SK-N-SH (cell line): ENCODE data around the gene BRD3. TPM values are rescaled to one million over a fixed set of nuclear protein-coding genes. Genes with fewer than 3 reads are reported as not detected.

Experiments used
- CTCF ChIA-PET: fragments of 300-600, 350-600 bp; formaldehyde crosslinking; extraction: SDS; loops from one replicate; lab custom pipeline; 2021; lab: Yijun Ruan, JAX
- POLR2A ChIA-PET: fragments of 350-600 bp; sonication (Branson Sonifier 250); formaldehyde crosslinking; extraction: SDS; loops from one replicate; lab custom pipeline; 2020; ENCODE audit warnings: antibody characterized with exemption, inconsistent platforms; lab: Yijun Ruan, JAX
- DNase-seq: peaks from one replicate; pipeline ENCODE4 v3.0.0; 2012
- H2AFZ ChIP-seq: fragments of 200-600 bp; sonication (generic); 2 replicates; pipeline ENCODE4 v1.8.1; 2016; ENCODE audit warnings: antibody characterized with exemption, mild to moderate bottlenecking, low read depth
- H3F3A ChIP-seq: fragments of 200-600 bp; sonication (generic); replicated peaks from 2 replicates; pipeline ENCODE3; 2016; ENCODE audit warnings: antibody characterized with exemption, mild to moderate bottlenecking; ENCODE audit not compliant: insufficient read depth
- H3K27ac ChIP-seq, 2 experiments: fragments of 200-500 bp in 1 of 2; fragments of 200-600 bp in 1 of 2; sonication (Bioruptor generic) in 1 of 2; sonication (generic), shearing (Covaris generic) in 1 of 2; 2 replicates each; pipeline versions ENCODE4 v1.5.1 to v1.6.1; 2014 to 2016; ENCODE audit warnings: low read depth in 2 of 2, inconsistent platforms in 1 of 2, low read length in 1 of 2, mild to moderate bottlenecking in 1 of 2, mixed read lengths in 1 of 2
- H3K27me3 ChIP-seq: fragments of 200-600 bp; sonication (generic), shearing (Covaris generic); 2 replicates; pipeline ENCODE4 v1.6.1; 2016; ENCODE audit warnings: mixed run types; ENCODE audit not compliant: insufficient read depth
- H3K36me3 ChIP-seq, 2 experiments: fragments of 200-500 bp in 1 of 2; fragments of 200-600 bp in 1 of 2; sonication (Bioruptor generic) in 1 of 2; sonication (generic) in 1 of 2; replicated peaks in 1 of 2; 2 replicates each; pipeline versions ENCODE3 to v1.5.1; 2014 to 2016; ENCODE audit warnings: low read length in 1 of 2, mild to moderate bottlenecking in 1 of 2; ENCODE audit not compliant: insufficient read depth in 2 of 2, control insufficient read depth in 1 of 2
- H3K4me1 ChIP-seq, 2 experiments: fragments of 200-500 bp in 1 of 2; fragments of 200-600 bp in 1 of 2; sonication (Bioruptor generic) in 1 of 2; sonication (generic), shearing (Covaris generic) in 1 of 2; 2 replicates each; pipeline versions ENCODE4 v1.5.1 to v1.6.1; 2014 to 2016; ENCODE audit warnings: low read depth in 1 of 2, low read length in 1 of 2, mixed run types in 1 of 2; ENCODE audit not compliant: insufficient read depth in 2 of 2, control insufficient read depth in 1 of 2
- H3K4me2 ChIP-seq: fragments of 200-600 bp; sonication (generic), shearing (Covaris generic); 2 replicates; pipeline ENCODE4 v1.6.1; 2017; ENCODE audit warnings: mixed run types
- H3K4me3 ChIP-seq, 2 experiments: fragments of 200-500 bp in 1 of 2; fragments of 200-600 bp in 1 of 2; sonication (Bioruptor generic) in 1 of 2; sonication (generic), shearing (Covaris generic) in 1 of 2; 2 replicates each; pipeline versions ENCODE4 v1.5.1 to v1.8.1; 2014 to 2016; ENCODE audit warnings: low read depth in 2 of 2, inconsistent platforms in 1 of 2, low read length in 1 of 2, mild to moderate bottlenecking in 1 of 2, mixed read lengths in 1 of 2, moderate library complexity in 1 of 2
- H3K79me2 ChIP-seq: fragments of 200-600 bp; sonication (generic); 2 replicates; pipeline ENCODE4 v1.8.1; 2017; ENCODE audit warnings: mild to moderate bottlenecking; ENCODE audit not compliant: insufficient read depth
- H3K9ac ChIP-seq: fragments of 200-600 bp; sonication (generic); 2 replicates; pipeline ENCODE4 v1.6.1; 2017; ENCODE audit warnings: mixed run types
- H3K9me2 ChIP-seq: fragments of 200-600 bp; sonication (generic); 2 replicates; pipeline ENCODE4 v1.6.1; 2017; ENCODE audit warnings: mixed run types
- H3K9me3 ChIP-seq: fragments of 200-600 bp; sonication (generic); 2 replicates; pipeline ENCODE4 v1.6.1; 2017; ENCODE audit warnings: mixed run types, mild to moderate bottlenecking, moderate library complexity
- H4K20me1 ChIP-seq: fragments of 200-600 bp; sonication (generic); 2 replicates; pipeline ENCODE4 v1.6.1; 2017; ENCODE audit warnings: mild to moderate bottlenecking, mixed run types; ENCODE audit not compliant: insufficient read depth
- CHD2 ChIP-seq: fragments of 150-350 bp; IDR thresholded peaks from 2 replicates; pipeline ENCODE4 v1.6.1; 2018; ENCODE audit warnings: low read length; ENCODE audit not compliant: partially characterized antibody
- EZH2phosphoT487 ChIP-seq: fragments of 200-600 bp; sonication (generic); IDR thresholded peaks from 2 replicates; pipeline ENCODE4 v1.6.1; 2017; ENCODE audit warnings: low read depth, mixed run types, mild to moderate bottlenecking, antibody characterized with exemption, moderate library complexity, borderline replicate concordance
- JUND ChIP-seq: IDR thresholded peaks from 2 replicates; pipeline ENCODE4 v1.4.0; 2012
- MAX ChIP-seq: IDR thresholded peaks from 2 replicates; pipeline ENCODE4 v1.4.0; 2012; ENCODE audit warnings: low read depth
- MEF2A ChIP-seq: IDR thresholded peaks from 2 replicates; pipeline ENCODE4 v1.4.0; 2012; ENCODE audit warnings: low read depth, borderline replicate concordance
- RCOR1 ChIP-seq: fragments of 150-350 bp; IDR thresholded peaks from 2 replicates; pipeline ENCODE4 v1.6.1; 2017; ENCODE audit warnings: antibody characterized with exemption, low read length
- REST ChIP-seq: IDR thresholded peaks from 2 replicates; pipeline ENCODE4 v1.6.1; 2012; ENCODE audit warnings: mild to moderate bottlenecking, low read depth, low read length, moderate library complexity
- RXRA ChIP-seq: IDR thresholded peaks from 2 replicates; pipeline ENCODE4 v1.4.0; 2012; ENCODE audit warnings: low read depth, mild to moderate bottlenecking, borderline replicate concordance
- SIN3A ChIP-seq: IDR thresholded peaks from 2 replicates; pipeline ENCODE4 v1.6.1; 2012; ENCODE audit warnings: low read depth, mild to moderate bottlenecking, low read length, moderate library complexity, borderline replicate concordance
- TCF12 ChIP-seq: IDR thresholded peaks from 2 replicates; pipeline ENCODE4 v1.4.0; 2012
- ZBTB33 ChIP-seq: IDR thresholded peaks from 2 replicates; pipeline ENCODE4 v1.4.0; 2012; ENCODE audit warnings: low read depth, borderline replicate concordance
- WGBS: methylation state at CpG from one replicate; pipeline ENCODE4 v1.1.6; 2017; ENCODE audit warnings: low lambda C conversion rate; 5-methylcytosine and 5-hydroxymethylcytosine counted together
- polyA plus RNA-seq, 3 experiments: library from polyadenylated mRNA; depleted of rRNA; stranded (reverse); fragments of >200 nt; gene quantifications; 2 replicates each; pipeline ENCODE4 v1.2.3, GENCODE V29; 2012
- TF ChIP-seq, protein P1 (sequence below): IDR thresholded peaks from 2 replicates; pipeline ENCODE4; 2012
- TF ChIP-seq, protein P2 (sequence below): fragments of 150-350 bp; IDR thresholded peaks from 2 replicates; pipeline ENCODE4 v1.6.1; 2016; ENCODE audit warnings: mild to moderate bottlenecking, low read depth, low read length

The BRD3 gene
- polyA plus RNA-seq, 1 of the 3 experiments (the other 2 are of a cell fraction) = 11.4 TPM

GRCh38 chr9:133999851-134000265 is 68.0 kb downstream of the BRD3 start:
- no peak overlapping the region for H3K27ac ChIP-seq
- ChIA-PET CTCF (interaction anchor here (1.3 to 2.7 kb wide), 3 partner anchors 207 to 257 kb away, joined by 3 to 14 read pairs (median 7); no protein-coding TSS in a partner anchor), POLR2A (no interaction called here)
- no peaks in the 10 kb centered on the region for H3F3A ChIP-seq
- WGBS = 71% methylated on average over 3 of the region's 6 CpGs
- TF ChIP-seq MAX = no peak
- no peak for TF ChIP-seq ZBTB33
- no peak for TF ChIP-seq EZH2phosphoT487
- TF ChIP-seq SIN3A = no peak
- no peak for TF ChIP-seq CHD2
- no peak for TF ChIP-seq RXRA
- TF ChIP-seq RCOR1 = no peak
- TF ChIP-seq TCF12 = no peak
- TF ChIP-seq REST = no peak
- no peak for TF ChIP-seq JUND
- no peak for TF ChIP-seq MEF2A
- TF ChIP-seq, protein P1, sequence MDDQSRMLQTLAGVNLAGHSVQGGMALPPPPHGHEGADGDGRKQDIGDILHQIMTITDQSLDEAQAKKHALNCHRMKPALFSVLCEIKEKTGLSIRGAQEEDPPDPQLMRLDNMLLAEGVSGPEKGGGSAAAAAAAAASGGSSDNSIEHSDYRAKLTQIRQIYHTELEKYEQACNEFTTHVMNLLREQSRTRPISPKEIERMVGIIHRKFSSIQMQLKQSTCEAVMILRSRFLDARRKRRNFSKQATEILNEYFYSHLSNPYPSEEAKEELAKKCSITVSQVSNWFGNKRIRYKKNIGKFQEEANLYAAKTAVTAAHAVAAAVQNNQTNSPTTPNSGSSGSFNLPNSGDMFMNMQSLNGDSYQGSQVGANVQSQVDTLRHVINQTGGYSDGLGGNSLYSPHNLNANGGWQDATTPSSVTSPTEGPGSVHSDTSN = no peak
- TF ChIP-seq, protein P2, sequence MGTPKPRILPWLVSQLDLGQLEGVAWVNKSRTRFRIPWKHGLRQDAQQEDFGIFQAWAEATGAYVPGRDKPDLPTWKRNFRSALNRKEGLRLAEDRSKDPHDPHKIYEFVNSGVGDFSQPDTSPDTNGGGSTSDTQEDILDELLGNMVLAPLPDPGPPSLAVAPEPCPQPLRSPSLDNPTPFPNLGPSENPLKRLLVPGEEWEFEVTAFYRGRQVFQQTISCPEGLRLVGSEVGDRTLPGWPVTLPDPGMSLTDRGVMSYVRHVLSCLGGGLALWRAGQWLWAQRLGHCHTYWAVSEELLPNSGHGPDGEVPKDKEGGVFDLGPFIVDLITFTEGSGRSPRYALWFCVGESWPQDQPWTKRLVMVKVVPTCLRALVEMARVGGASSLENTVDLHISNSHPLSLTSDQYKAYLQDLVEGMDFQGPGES = no peak
- no peaks in the 10 kb centered on the region for H3K27me3 ChIP-seq
- H3K9me3 ChIP-seq = no peaks in the 10 kb centered on the region
- H3K4me3 ChIP-seq = no peak overlapping the region
- 0 out of 2 replicates have a peak, but pooled peaks cover under 1% of the 10 kb centered on the region for H4K20me1 ChIP-seq
- no peak overlapping the region for H3K9ac ChIP-seq
- H3K4me1 ChIP-seq = peaks cover 0 to 3% of the 10 kb centered on the region in 2 experiments; a peak in 1 of 4 replicates
- no peaks in the 10 kb centered on the region for H3K36me3 ChIP-seq
- DNase-seq = no peak
- H2AFZ ChIP-seq = no peak overlapping the region
- H3K79me2 ChIP-seq = no peaks in the 10 kb centered on the region
- H3K9me2 ChIP-seq = no peaks in the 10 kb centered on the region
- no peak overlapping the region for H3K4me2 ChIP-seq
